GM12892 (cell line): Measurements from ENCODE around the gene CCDC188.
"Not testable (repeated sequence)": the region's sequence is repeated elsewhere in the genome, so short reads cannot be mapped to it uniquely, and the experiment has no call there.

Source experiments
- POLR2A ChIP-seq: IDR thresholded peaks from 2 replicates; pipeline ENCODE4 v1.6.1; 2011; ENCODE audit warnings: low read depth, low read length, control low read depth
- TAF1 ChIP-seq: IDR thresholded peaks from 2 replicates; pipeline ENCODE4 v1.6.1; 2011; ENCODE audit warnings: low read depth, mild to moderate bottlenecking, control low read depth, low read length, borderline replicate concordance

DNA sequence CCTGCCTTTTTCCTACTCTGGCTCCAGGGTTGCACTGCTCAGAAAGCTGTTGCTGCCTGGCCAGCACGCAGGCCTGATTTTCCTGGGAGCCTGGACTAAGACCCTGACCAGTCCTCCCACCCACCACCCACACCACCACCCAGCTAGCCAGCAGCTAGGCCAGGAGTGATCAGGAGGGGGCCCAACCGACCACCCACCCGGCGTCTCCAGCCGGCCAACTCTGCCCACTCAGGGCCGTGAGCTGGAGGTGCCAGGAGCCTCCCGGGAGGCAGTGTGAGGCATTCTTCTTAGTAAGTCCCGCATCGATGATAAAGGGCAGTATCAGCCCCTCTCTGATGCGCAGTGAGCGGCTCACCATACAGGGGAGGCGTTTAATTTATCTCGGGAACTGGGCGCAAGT lies 8.7 kb upstream of the CCDC188 start:
- TF ChIP-seq POLR2A, TAF1: not testable (repeated sequence)
